GM21526 (cell line): ENCODE results near the gene EGR1.
"Not testable (repeated sequence)": the region's sequence is repeated elsewhere in the genome, so short reads cannot be mapped to it uniquely, and the experiment has no call there.

Experiments used
- ATAC-seq: cut with Tn5 transposase; IDR thresholded peaks from one replicate; pipeline ENCODE4 v1.9.1; 2021; ENCODE audit warnings: moderate library complexity; ENCODE audit not compliant: unreplicated experiment, low FRiP score

Gene EGR1

GRCh38 chr5:138468966-138469539 lies 3.8 kb downstream of the EGR1 start:
- no peak for ATAC-seq

- no peak for ATAC-seq
Measured at GRCh38 chr5:138469540-138470321, 4.5 kb downstream of the EGR1 start.

- no peak for ATAC-seq
Measured at GRCh38 chr5:138470322-138471051, 5.2 kb downstream of the EGR1 start.

- ATAC-seq: no peak
Measured at GRCh38 chr5:138471052-138471361, 5.7 kb downstream of the EGR1 start.

GRCh38 chr5:138472353-138472752 lies 7.1 kb downstream of the EGR1 start:
- ATAC-seq: no peak

GRCh38 chr5:138473151-138473550 lies 7.9 kb downstream of the EGR1 start:
- not testable (repeated sequence) for ATAC-seq

GRCh38 chr5:138476918-138477317 lies 11.6 kb downstream of the EGR1 start:
- ATAC-seq: no peak

GRCh38 chr5:138482638-138483037 lies 17.4 kb downstream of the EGR1 start:
- no peak for ATAC-seq

GRCh38 chr5:138488481-138488945 lies 23.2 kb downstream of the EGR1 start:
- ATAC-seq: no peak

GRCh38 chr5:138489683-138490061 lies 24.4 kb downstream of the EGR1 start:
- no peak for ATAC-seq

- no peak for ATAC-seq
Measured at GRCh38 chr5:138490648-138491283, 25.5 kb downstream of the EGR1 start.

- no peak for ATAC-seq
Measured at GRCh38 chr5:138491284-138491648, 26.0 kb downstream of the EGR1 start.

- peak; percentile 91 for ATAC-seq
Measured at GRCh38 chr5:138491669-138492559, 26.6 kb downstream of the EGR1 start.

- ATAC-seq: no peak
Measured at GRCh38 chr5:138492560-138493045, 27.3 kb downstream of the EGR1 start.

GRCh38 chr5:138495351-138495750 lies 30.1 kb downstream of the EGR1 start:
- no peak for ATAC-seq

GRCh38 chr5:138498376-138498775 lies 33.1 kb downstream of the EGR1 start:
- ATAC-seq: no peak

- no peak for ATAC-seq
Measured at GRCh38 chr5:138502121-138502520, 36.8 kb downstream of the EGR1 start.

GRCh38 chr5:138502521-138502920 lies 37.2 kb downstream of the EGR1 start:
- ATAC-seq: no peak

GRCh38 chr5:138503487-138504270 lies 38.4 kb downstream of the EGR1 start:
- no peak for ATAC-seq
